A549 (cell line): ENCODE data around the gene DDX56. TPM values are rescaled to one million over a fixed set of nuclear protein-coding genes. Genes with fewer than 3 reads are reported as not detected.

Experiments used
- ATAC-seq, 2 experiments: fragments of 200-7000 bp in 1 of 2; fragments of >200 bp in 1 of 2; cut with Nextera tagmentation in 1 of 2; cut with Tn5 transposase in 1 of 2; 3 replicates each; pipeline versions ENCODE4 v1.8.0 to v1.9.1; 2018 to 2020; ENCODE audit warnings: mild to moderate bottlenecking in 1 of 2, moderate library complexity in 1 of 2
- CTCF ChIA-PET: fragments of 300-600 bp; sonication (Branson Sonifier 250); formaldehyde crosslinking; extraction: SDS; loops from one replicate; lab custom pipeline; 2021; ENCODE audit warnings: antibody characterized with exemption, inconsistent platforms; lab: Yijun Ruan, JAX
- POLR2A ChIA-PET: fragments of 350-600 bp; formaldehyde crosslinking; extraction: SDS; loops from one replicate; lab custom pipeline; 2021; ENCODE audit warnings: antibody characterized with exemption, inconsistent platforms; lab: Yijun Ruan, JAX
- DNase-seq, 2 experiments: peaks; one replicate each; pipeline versions ENCODE4 v3.0.0 to v3.0.0-alpha.2; 2011 to 2016; ENCODE audit warnings: low read depth in 1 of 2, low spot score in 1 of 2
- FAIRE-seq: peaks from 2 replicates; lab custom pipeline; 2011; peaks lifted over from hg19 to GRCh38; lab: Jason Lieb, UNC
- H3K27ac ChIP-seq, 2 experiments: fragments of >200 bp; sonication (Bioruptor Twin); formaldehyde crosslinking; 3 replicates each; pipeline ENCODE4 v1.5.1; 2016 to 2017
- H3K4me1 ChIP-seq: fragments of >200 bp; sonication (Bioruptor Twin); formaldehyde crosslinking; 3 replicates; pipeline ENCODE4 v1.6.1; 2016
- H3K4me2 ChIP-seq: fragments of >200 bp; sonication (Bioruptor Twin); formaldehyde crosslinking; 3 replicates; pipeline ENCODE4 v1.6.1; 2016
- H3K4me3 ChIP-seq: fragments of >200 bp; sonication (Bioruptor Twin); formaldehyde crosslinking; 3 replicates; pipeline ENCODE4 v1.5.1; 2016
- H3K9me3 ChIP-seq: fragments of >200 bp; sonication (Bioruptor Twin); formaldehyde crosslinking; 3 replicates; pipeline ENCODE4 v1.6.1; 2016
- CBX2 ChIP-seq: fragments of 200-600 bp; sonication (generic); IDR thresholded peaks from 2 replicates; pipeline ENCODE4 v1.6.1; 2016; ENCODE audit warnings: low read depth, mild to moderate bottlenecking, borderline replicate concordance
- CEBPB ChIP-seq, 2 experiments: fragments of >200 bp in 1 of 2; sonication (Bioruptor Twin) in 1 of 2; formaldehyde crosslinking in 1 of 2; IDR thresholded peaks; 2 replicates each; pipeline ENCODE4 v1.6.1; 2012 to 2016
- CHD4 ChIP-seq: fragments of 200-600 bp; sonication (generic); IDR thresholded peaks from 2 replicates; pipeline ENCODE4 v1.6.1; 2016; ENCODE audit warnings: antibody characterized with exemption, mild to moderate bottlenecking, borderline replicate concordance
- EHF ChIP-seq: fragments of 250-450 bp; sonication (Bioruptor Pico); IDR thresholded peaks from 2 replicates; pipeline ENCODE4 v1.5.0; 2020; ENCODE audit warnings: mild to moderate bottlenecking
- EP300 ChIP-seq, 2 experiments: fragments of >200 bp; sonication (Bioruptor Twin); formaldehyde crosslinking; IDR thresholded peaks; 2 replicates in 1 of 2; 3 replicates in 1 of 2; pipeline ENCODE4 v1.6.1; 2016 to 2017
- ESRRA ChIP-seq: fragments of 150-350 bp; IDR thresholded peaks from 2 replicates; pipeline ENCODE4 v1.6.1; 2014; ENCODE audit warnings: mild to moderate bottlenecking, low read length, borderline replicate concordance
- GATA3 ChIP-seq: IDR thresholded peaks from 2 replicates; pipeline ENCODE4 v1.6.1; 2012; ENCODE audit warnings: borderline replicate concordance
- HEYL ChIP-seq: fragments of 250-450 bp; sonication (Bioruptor Pico); IDR thresholded peaks from 2 replicates; pipeline ENCODE4 v1.8.0; 2021; ENCODE audit warnings: mild to moderate bottlenecking, moderate library complexity
- KDM1A ChIP-seq: fragments of 200-600 bp; sonication (generic); IDR thresholded peaks from 2 replicates; pipeline ENCODE4 v1.6.1; 2016; ENCODE audit warnings: low read depth, mild to moderate bottlenecking
- KDM5A ChIP-seq: fragments of 200-600 bp; sonication (generic); IDR thresholded peaks from 2 replicates; pipeline ENCODE4 v1.6.1; 2016; ENCODE audit warnings: antibody characterized with exemption, mild to moderate bottlenecking
- NPAS2 ChIP-seq: fragments of 250-450 bp; sonication (Bioruptor Pico); IDR thresholded peaks from 2 replicates; pipeline ENCODE4 v1.8.0; 2022; ENCODE audit warnings: mild to moderate bottlenecking, moderate library complexity, borderline replicate concordance
- NR3C1 ChIP-seq: fragments of >200 bp; sonication (Bioruptor Twin); formaldehyde crosslinking; IDR thresholded peaks from 3 replicates; pipeline ENCODE4 v1.6.1; 2017
- PHF8 ChIP-seq: fragments of 200-600 bp; sonication (generic); IDR thresholded peaks from 2 replicates; pipeline ENCODE4 v1.6.1; 2016; ENCODE audit warnings: low read depth, mild to moderate bottlenecking, antibody characterized with exemption, moderate library complexity, borderline replicate concordance
- RAD21 ChIP-seq, 2 experiments: fragments of >200 bp in 1 of 2; sonication (Bioruptor Twin) in 1 of 2; formaldehyde crosslinking in 1 of 2; IDR thresholded peaks in 1 of 2; conservative IDR thresholded peaks in 1 of 2; 2 replicates in 1 of 2; 3 replicates in 1 of 2; pipeline ENCODE4 v1.6.1; 2012 to 2018; ENCODE audit warnings: inconsistent platforms in 1 of 2
- RARB ChIP-seq: fragments of 250-450 bp; sonication (Bioruptor Pico); IDR thresholded peaks from 2 replicates; pipeline ENCODE4 v1.8.0; 2021; ENCODE audit warnings: mild to moderate bottlenecking, moderate library complexity
- RNF2 ChIP-seq: fragments of 200-600 bp; sonication (generic); IDR thresholded peaks from 2 replicates; pipeline ENCODE4 v1.6.1; 2016; ENCODE audit warnings: low read depth, mild to moderate bottlenecking, antibody characterized with exemption, moderate library complexity, borderline replicate concordance
- SMC3 ChIP-seq: fragments of >200 bp; sonication (Bioruptor Twin); formaldehyde crosslinking; IDR thresholded peaks from 3 replicates; pipeline ENCODE4 v1.6.1; 2018; ENCODE audit warnings: inconsistent platforms
- SREBF2 ChIP-seq: fragments of 450-650 bp; IDR thresholded peaks from 2 replicates; pipeline ENCODE4 v1.6.1; 2014; ENCODE audit warnings: mild to moderate bottlenecking, moderate library complexity
- ZFP36 ChIP-seq: fragments of 450-650 bp; IDR thresholded peaks from 2 replicates; pipeline ENCODE4 v1.6.1; 2014; ENCODE audit warnings: borderline replicate concordance; ENCODE audit not compliant: partially characterized antibody
- WGBS: methylation state at CpG from one replicate; pipeline ENCODE4 v1.1.6; 2017; ENCODE audit errors: missing lambda C conversion rate; 5-methylcytosine and 5-hydroxymethylcytosine counted together
- polyA plus RNA-seq, 4 experiments: library from polyadenylated mRNA; depleted of rRNA in 3 of 4; stranded (reverse); fragments of >200 nt; fragmentation: RNase III in 1 of 4; extraction: RNeasy Plus Mini Kit Qiagen cat#74134 plus additional on column Dnase treatment in 1 of 4; gene quantifications; 2 replicates in 3 of 4; 3 replicates in 1 of 4; pipeline ENCODE4 v1.2.3, GENCODE V29; 2011 to 2017
- TF ChIP-seq, protein P1 (sequence below): fragments of 150-350 bp; IDR thresholded peaks from 2 replicates; pipeline ENCODE4 v1.6.1; 2014; ENCODE audit warnings: low read depth, mild to moderate bottlenecking, low read length
- TF ChIP-seq, protein P2 (sequence below): fragments of 250-450 bp; sonication (Bioruptor Pico); IDR thresholded peaks from 2 replicates; pipeline ENCODE4 v1.5.0; 2020; ENCODE audit warnings: low read depth, mild to moderate bottlenecking, moderate library complexity
- TF ChIP-seq, protein P3 (sequence below): fragments of 450-650 bp; IDR thresholded peaks from 2 replicates; pipeline ENCODE4 v1.6.1; 2014; ENCODE audit warnings: antibody characterized with exemption
- TF ChIP-seq, protein P4 (sequence below): IDR thresholded peaks from 2 replicates; pipeline ENCODE4 v1.6.1; 2012

DDX56 gene
- polyA plus RNA-seq, 2 of the 4 experiments (the other 2 are of a cell fraction) = 96.1 to 97.7 TPM

DNA sequence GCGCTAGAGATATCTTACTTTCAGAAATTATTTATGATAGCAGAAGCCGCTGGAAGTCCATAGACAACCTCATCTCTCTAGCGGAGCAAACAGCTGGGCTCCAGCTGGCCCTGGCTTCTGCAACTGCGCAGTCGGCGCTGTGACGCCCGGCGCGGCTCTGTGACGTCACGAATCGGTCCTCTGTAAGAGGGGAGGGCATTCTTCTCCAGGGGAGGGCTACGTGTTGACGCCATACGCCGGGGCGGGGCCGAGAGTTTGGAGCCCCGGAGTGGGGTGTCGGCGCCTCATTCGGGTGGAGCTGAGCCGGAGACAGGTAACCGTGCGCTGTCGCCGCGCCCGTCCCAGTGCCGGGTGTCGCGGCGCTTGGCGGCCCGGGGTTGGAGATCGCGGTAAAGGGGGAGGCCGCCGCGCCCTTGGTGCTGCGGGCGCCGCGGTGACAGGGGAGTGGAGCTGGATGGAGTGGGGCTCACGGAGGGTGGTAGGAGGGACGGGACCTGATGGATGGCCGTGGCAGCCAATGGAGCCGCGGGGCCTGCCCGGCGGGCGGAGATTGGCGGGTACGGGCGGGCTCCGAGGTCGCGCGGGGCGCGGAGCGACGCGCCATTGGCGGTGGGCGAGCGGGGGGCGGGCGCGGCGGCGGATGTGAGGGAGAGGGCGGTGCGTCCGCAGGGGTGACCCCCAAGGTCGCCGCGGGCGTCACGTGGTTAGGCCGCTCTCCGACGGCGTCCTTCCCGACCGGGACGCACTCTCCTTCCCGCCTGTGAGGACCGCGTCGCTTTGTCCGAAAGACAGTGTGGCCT, 32.8 kb upstream of the DDX56 start, which contains the start of gene OGDH (continued):
- no peak for TF ChIP-seq RARB (CRISPR knock-in tag)
- TF ChIP-seq HEYL (CRISPR knock-in tag) = no peak
- TF ChIP-seq, protein P1, sequence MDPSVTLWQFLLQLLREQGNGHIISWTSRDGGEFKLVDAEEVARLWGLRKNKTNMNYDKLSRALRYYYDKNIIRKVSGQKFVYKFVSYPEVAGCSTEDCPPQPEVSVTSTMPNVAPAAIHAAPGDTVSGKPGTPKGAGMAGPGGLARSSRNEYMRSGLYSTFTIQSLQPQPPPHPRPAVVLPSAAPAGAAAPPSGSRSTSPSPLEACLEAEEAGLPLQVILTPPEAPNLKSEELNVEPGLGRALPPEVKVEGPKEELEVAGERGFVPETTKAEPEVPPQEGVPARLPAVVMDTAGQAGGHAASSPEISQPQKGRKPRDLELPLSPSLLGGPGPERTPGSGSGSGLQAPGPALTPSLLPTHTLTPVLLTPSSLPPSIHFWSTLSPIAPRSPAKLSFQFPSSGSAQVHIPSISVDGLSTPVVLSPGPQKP = no peak

DNA sequence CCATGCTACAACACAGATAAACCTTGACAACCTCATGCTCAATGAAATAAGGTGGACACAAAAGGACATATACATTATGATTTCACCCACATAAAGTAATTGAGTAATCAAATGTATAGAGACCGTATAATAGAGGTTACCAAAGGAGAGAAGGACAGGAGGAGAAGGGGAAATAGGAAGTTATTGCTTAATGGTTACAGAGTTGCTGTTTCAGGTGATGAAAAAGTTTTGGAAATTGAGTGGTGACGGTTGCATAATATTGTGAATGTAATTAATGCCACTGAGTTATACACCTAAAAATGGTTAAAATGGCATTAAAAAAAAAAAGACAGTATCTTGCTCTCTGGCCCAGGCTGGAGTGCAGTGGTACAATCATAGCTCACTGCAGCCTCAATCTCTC, 31.2 kb upstream of the DDX56 start:
- peak overlapping the region; percentile 75 for H3K4me2 ChIP-seq
- POLR2A ChIA-PET = interaction anchor here (1.2 kb wide), 1 partner anchor 131 kb away, joined by 3 read pairs; no protein-coding TSS in a partner anchor
- ATAC-seq (no peak), FAIRE-seq (no peak), DNase-seq (no peak)
- TF ChIP-seq KDM5A (no peak), NR3C1 (no peak), SREBF2 (no peak), ZFP36 (no peak), KDM1A (no peak), RNF2 (no peak), CBX2 (no peak), CEBPB (IDR thresholded peaks at IDR 0.05) (no peak), NPAS2 (CRISPR knock-in tag) (no peak), EHF (CRISPR knock-in tag) (no peak), CHD4 (no peak), GATA3 (no peak), EP300 (IDR thresholded peaks at IDR 0.05) (no peak), SMC3 (no peak), RAD21 (conservative IDR thresholded peaks at IDR 0.05 in 1 of 2, IDR thresholded peaks at IDR 0.05 in 1 of 2) (no peak), ESRRA (no peak)
- TF ChIP-seq, protein P2, sequence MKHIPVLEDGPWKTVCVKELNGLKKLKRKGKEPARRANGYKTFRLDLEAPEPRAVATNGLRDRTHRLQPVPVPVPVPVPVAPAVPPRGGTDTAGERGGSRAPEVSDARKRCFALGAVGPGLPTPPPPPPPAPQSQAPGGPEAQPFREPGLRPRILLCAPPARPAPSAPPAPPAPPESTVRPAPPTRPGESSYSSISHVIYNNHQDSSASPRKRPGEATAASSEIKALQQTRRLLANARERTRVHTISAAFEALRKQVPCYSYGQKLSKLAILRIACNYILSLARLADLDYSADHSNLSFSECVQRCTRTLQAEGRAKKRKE (CRISPR knock-in tag) = no peak
- TF ChIP-seq, protein P3, sequence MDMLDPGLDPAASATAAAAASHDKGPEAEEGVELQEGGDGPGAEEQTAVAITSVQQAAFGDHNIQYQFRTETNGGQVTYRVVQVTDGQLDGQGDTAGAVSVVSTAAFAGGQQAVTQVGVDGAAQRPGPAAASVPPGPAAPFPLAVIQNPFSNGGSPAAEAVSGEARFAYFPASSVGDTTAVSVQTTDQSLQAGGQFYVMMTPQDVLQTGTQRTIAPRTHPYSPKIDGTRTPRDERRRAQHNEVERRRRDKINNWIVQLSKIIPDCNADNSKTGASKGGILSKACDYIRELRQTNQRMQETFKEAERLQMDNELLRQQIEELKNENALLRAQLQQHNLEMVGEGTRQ = no peak
- H3K4me1 ChIP-seq = peaks cover 26% of the 10 kb centered on the region
- WGBS = 62% methylated on average over 2 of the region's 2 CpGs
- peak overlapping the region; percentile 86; the same call in 1 of the 3 replicates for H3K4me3 ChIP-seq
- no peaks in the 10 kb centered on the region for H3K9me3 ChIP-seq
- CTCF ChIA-PET = interaction anchor here (0.6 to 2.6 kb wide), 3 partner anchors 40 to 294 kb away, joined by 3 to 12 read pairs (median 4); partner anchors contain the start of gene H2AZ2
- H3K27ac ChIP-seq = no peak overlapping the region

DNA sequence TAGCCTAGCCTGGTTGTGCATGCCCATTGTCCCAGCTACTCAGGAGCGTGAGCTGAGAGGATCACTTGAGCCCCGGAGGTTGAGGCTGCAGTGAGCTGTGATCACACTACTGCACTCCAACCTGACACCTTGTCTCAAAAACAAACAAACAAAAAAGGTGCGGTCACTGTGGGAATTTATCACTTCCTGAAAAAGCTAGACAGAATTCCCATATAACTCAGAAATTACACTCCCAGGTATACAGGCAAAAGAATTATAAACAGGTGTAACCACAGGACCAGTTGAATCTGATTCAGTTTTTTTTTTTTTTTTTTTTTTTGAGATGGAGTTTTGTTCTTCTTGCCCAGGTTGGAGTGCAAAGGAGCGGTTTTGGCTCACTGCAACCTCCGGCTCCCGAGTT, 29.5 kb upstream of the DDX56 start:
- POLR2A ChIA-PET = no interaction called here
- FAIRE-seq = no peak
- CTCF ChIA-PET = interaction anchor here (0.7 to 1.8 kb wide), 3 partner anchors 72 to 533 kb away, joined by 4 to 5 read pairs (median 5); no protein-coding TSS in a partner anchor

More for the DNA sequence above, 29.5 kb upstream of the DDX56 start:
- Histone ChIP-seq H3K4me2 (no peak overlapping the region), H3K4me1 (peaks cover 15% of the 10 kb centered on the region; the same call in 2 of the 3 replicates)
- TF ChIP-seq, protein P4, sequence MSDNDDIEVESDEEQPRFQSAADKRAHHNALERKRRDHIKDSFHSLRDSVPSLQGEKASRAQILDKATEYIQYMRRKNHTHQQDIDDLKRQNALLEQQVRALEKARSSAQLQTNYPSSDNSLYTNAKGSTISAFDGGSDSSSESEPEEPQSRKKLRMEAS = no peak
- TF ChIP-seq NR3C1 (no peak), PHF8 (no peak)
- TF ChIP-seq, all 56 proteins: peak for 0
- Histone ChIP-seq H3K9me3 (no peaks in the 10 kb centered on the region), H3K4me3 (no peak overlapping the region), H3K27ac (no peak overlapping the region)
- ATAC-seq (no peak), DNase-seq (no peak)
- 6% methylated on average over 6 of the region's 6 CpGs for WGBS
